HCEC 1CT (cell line): ENCODE measurements around the gene CNTN4.

Experiments
- DNase-seq: peaks from one replicate; pipeline ENCODE4 v3.0.0-alpha.2; 2017

Gene CNTN4

DNA sequence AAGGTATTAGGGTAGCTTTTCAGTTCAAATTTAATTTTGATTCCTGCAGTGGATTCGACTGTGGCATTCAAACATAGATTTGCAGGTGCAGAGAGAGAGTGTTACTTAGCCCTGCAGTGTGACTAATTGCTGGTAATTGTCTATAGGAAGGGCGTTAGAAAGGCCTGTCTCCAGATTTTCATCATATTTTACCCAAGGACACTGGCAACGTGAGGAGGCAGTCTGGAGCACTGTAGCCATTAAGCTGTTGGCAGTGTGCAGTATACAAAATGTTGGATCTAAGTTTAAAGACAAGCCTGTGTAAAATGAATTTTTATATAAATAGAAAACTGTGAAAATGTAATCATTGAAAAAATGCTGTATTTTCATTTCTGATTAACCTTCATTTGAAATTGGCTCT lies 342.9 kb downstream of the CNTN4 start:
- DNase-seq = no peak

DNA sequence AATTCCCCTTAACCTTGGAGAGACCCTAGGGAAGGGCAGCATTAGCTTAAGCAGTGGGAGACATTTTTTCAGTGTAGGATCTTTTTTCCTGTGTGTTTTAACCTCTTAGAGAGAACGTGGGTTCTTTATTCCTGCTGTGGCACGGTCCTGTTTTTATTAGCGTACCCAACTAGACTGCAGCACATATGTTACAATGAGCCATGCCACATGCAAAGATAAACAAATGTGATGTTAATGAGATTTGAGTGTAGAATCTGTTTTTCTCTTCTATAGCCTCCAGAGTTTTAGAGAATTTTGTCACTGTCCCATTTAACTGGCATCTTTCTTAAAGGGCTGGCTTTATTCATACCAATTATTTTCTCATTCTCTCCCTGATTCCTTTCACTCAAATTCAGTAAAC lies 347.5 kb downstream of the CNTN4 start:
- DNase-seq = no peak

DNA sequence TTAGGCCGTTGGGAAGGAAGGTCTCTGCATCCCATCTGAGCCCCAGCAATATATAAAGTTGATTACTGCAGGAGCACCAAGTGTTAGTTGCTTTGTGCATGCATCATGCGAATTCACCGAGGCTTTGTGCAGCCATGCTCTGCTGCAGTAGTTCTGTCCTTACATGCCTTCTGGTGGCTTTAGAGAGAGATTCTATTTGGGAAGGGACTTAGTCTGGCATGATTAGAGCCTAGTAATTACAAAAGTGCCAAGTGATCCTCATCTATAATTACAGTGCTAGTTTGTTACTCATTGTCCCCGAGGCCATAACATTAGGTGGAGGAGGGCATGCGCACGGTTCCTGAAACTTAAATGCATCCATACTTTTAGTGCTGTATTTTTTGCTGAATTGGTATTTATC lies 353.6 kb downstream of the CNTN4 start:
- DNase-seq = no peak

DNA sequence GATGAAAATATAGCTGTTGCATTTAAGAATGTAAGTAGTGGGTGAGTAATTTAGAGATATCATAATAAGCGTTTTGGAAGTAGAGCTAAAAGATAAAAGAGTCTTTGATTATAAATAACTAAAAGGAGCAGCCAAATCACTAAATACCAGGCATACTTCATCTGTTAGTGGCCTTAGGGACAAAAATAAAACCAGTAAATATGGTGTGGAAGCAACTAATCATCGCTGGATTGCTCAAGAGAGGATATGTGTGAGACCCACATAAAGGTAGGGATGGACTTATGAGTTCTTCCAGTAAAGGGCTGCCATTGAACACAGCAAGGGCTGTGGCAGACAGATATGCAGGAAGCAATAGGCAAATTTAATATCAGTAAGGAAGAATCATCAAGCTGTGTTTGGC lies 356.2 kb downstream of the CNTN4 start:
- DNase-seq = no peak

DNA sequence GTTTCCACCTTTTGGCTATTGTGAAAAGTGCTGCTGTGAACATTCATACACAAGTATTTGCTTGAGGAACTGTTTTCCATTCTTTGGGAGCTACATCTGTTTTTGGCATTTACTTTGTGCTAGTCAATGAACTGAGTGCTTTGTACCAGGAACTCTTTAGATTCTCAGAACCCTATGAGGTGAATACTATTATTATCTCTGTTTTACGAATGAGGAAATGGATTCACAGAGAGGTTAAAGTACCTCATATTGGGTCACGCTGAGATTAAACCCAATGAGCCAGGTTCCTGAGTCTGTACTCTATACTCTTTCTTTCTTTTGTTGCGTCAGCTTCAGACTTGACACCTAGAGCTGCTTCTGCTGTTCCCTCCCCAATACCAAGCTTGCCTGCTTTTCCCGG lies 358.1 kb downstream of the CNTN4 start:
- DNase-seq = no peak

DNA sequence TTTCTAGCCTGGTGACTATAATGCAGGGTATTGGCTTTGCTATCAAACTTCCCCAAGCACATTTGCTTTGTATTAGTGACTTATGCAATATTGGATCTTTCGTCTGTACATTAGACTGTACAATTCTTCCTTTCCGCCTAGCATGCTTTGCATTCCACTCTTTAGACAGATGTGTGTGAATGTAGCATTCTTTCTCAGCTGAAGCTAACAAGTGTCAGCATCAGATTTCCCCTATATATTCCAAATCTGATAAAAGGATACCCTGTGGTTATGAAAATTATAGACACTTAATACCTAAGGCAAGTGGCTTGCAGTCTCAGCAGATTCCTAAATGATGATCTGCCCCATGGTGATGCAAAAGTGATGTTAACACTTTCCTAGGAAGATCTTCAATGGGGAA lies 360.1 kb downstream of the CNTN4 start:
- DNase-seq = no peak

DNA sequence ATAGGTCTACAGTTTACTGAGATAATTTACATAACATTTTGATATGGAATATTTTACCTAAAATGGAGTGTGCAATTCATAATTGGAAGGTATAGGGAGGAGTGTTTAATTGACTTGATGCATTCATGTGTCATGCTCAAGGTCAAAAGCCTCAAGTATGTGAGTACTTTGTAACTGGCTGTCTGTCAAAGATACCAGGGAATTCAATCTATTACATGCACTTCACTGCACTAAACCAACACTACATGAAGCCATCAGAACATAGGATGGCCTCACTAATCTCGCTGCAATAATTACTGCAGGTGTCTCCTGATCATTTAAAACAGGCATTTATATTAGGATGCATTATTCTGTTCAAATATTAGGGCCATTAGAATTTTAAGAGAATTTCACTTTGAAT lies 367.2 kb downstream of the CNTN4 start:
- no peak for DNase-seq

DNA sequence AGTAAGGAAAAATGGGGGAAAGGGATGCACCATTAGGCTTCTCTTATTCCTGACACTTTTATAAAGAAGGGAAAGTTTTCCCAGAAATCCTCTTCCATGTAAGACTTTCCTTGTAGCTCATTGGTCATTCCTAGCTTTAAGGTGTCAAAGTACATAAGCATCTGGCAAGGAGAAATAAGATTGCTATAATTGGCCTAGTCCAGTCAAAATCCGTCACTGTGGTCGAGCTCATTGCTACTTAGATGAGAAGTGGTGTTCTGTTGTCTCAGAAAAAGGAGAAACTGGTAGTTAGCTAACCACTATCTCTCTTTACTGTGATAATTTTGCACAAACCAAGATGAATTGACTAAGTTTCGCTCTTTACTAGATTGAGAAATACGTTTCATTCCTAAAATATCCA lies 370.1 kb downstream of the CNTN4 start:
- no peak for DNase-seq

DNA sequence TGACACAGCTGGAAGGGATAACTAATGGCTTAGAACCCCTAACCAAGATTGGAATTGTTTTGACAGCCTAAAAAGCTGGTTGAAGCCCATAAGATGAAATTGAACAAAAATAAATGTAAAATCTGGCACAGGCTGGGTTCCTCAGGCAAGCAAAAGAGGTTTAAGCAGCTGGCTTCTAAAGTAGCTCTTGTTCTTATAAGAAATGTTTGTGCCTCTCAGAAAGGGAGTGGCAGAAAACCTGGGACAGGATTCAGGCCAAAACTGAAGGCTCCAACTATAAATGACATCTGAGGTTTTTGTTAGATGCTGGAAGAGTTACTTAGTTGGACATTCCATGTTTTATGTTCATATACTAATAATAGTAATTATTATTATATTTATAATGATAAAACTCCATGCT lies 378.3 kb downstream of the CNTN4 start:
- no peak for DNase-seq

DNA sequence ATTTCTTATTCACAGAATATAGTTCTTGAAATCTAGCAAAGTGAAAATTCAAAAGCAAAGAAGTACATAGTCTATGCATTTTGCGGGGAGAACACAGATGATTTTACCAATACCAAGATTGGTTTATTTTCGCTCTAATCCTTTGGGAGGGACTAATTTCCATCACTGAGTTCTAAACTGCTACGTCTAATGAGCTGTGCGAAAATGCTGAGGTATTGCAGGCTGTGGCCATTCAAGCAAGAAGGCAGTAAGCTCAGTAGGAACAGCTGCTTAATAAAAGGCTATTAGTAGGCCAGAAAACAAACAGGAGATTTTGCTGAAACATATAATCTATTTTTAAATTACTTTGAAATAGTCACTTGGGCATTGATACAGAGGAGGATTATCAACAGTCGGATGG lies 379.0 kb downstream of the CNTN4 start:
- no peak for DNase-seq

DNA sequence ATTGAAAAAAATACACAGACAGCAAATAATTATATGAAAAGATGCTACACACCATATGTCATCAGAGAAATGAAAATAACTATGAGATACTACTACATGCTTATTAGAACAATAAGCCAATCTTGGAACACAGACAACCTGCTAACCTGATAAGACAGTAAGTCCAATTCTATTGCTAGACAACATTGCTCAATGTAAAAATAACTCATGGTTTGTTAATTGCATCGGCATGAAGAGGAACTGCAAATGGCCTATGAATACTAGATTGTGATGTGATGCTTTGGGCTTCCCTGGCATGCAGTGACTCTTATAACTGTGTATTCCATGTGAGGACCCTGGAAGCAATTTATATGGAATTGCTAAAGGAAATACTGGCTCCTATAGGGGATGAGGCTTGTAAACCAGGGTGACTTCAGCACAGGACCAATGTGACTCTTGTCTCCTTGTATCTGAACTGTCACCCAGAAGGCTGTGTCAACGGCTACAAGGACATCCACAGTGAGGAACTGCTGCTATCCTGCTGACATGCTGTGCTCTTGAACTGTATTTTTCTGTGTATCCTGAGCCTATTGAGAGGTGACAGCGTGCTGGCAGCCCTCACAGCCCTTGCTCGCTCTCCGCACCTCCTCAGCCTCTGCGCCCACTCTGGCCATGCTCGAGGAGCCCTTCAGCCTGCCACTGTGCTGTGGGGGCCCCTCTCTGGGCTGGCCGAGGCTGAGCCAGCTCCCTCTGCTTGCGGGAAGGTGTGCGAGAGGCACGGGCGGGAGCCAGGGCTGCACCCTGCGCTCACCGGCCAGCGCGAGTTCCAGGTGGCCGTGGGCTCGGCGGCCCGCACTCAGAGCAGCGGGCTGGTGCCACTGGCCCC lies 385.7 kb downstream of the CNTN4 start:
- DNase-seq = no peak

DNA sequence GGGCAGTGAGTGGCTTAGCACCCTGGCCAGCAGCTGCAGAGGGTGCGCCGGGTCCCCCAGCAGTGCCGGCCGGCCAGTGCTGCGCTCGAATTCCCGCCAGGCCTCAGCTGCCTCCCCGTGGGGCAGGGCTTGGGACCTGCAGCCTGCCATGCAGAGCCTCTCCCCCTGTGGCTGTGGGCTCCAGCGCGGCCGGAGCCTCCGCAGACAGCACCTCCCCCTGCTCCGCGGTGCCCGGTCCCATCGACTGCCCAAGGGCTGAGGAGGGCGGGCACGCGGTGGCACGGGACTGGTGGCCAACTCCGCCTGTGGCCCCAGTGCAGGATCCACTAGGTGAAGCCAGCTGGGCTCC lies 386.3 kb downstream of the CNTN4 start:
- DNase-seq = no peak

DNA sequence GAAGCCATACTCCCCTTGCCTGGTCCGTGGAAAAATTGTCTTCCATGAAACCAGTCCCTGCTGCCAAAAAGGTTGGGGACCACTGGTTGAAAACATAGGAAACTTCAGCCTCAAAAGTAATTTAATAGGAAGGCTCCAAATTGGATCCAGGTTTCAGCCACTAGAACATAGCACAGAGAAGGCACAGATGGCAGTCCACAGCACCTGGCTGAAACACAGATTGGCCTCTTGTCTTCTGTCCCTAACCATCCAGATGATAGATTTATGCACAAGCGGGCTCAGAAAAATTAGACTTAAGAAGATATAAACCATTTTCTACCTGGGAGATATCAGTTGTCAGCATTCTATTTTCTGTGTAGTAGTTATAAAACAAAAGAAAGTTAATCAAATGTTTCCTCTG lies 397.1 kb downstream of the CNTN4 start:
- DNase-seq = no peak

DNA sequence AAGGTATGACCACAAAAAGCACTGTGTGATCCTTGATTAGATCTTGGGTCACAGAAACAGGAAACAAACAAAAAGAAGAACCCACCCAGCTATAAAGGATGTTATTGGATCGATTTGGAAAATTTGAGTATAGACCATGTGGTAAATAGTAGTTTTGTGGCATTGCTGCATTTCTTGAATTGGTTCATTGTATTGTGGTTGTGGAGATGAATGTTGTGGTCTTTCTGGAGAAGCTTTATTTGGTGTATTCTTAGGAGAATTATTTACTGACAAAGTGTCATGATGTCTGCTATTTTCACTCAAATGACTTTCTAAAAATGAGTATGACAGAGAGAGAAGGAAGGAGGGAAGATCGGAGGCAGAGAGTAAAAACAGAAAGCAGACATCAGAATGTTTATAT lies 406.2 kb downstream of the CNTN4 start:
- no peak for DNase-seq

DNA sequence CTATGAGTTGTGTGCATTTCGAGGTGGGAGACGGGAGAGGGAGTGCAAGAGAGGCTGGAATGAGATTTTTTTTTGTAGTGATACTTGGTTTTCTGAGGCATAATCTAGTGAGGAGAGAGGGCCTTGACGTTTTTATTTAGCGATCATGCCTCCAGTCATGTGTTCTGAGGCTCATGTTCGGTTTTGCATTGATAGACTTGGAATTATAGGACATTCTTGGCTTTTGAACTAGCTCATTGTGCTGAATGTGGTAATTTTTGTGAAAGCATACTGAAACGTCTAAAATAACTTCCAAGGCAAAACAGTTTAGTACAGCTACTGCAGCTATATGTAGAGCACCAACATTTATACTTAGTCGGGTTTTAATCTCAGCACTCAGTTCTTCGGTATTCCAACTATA lies 408.1 kb downstream of the CNTN4 start:
- no peak for DNase-seq

DNA sequence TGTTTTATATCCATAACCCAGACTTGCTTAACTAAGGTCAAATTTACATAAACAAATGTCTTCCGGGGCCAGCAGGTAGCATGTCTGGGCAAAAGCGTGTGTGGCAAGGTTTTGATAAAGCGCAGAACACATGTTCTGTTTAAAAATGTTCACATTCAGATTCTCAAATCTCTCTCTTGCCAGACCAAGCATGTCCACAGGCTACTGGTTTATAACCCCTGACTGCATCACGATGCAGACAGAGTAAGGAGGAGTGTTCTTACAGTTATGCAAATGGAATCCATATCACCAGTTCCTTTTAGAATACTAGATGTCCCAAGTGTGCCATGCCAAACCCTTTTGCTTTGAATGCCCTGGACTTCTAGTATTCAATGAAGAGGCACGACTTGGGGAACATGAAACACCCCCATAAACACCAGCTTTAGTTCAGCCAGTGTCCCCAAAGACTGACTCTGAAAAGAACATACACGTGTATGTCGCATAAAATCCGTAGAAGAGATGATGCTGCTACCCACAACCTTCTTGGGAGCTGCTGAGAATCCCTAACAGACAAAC lies 412.0 kb downstream of the CNTN4 start:
- DNase-seq = no peak

DNA sequence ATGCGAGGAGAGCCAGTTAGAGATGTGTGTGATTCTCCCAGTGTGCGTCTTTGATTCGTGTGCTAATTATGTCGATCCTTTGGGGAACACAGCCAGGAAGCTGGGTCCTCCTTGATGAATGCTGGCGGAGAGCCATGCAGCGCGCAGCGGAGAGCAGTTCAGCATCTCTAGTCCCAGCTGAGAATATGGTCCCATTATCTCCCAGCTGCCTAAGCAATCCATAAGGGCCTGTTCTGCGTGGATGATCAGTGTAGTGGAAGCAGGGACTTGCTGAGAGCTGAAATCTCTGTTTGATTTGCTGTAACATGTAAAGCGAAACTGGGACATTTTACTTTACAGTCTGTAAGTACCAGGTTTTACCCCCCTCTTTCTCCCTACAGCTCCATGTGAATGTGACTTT lies 412.7 kb downstream of the CNTN4 start:
- no peak for DNase-seq

DNA sequence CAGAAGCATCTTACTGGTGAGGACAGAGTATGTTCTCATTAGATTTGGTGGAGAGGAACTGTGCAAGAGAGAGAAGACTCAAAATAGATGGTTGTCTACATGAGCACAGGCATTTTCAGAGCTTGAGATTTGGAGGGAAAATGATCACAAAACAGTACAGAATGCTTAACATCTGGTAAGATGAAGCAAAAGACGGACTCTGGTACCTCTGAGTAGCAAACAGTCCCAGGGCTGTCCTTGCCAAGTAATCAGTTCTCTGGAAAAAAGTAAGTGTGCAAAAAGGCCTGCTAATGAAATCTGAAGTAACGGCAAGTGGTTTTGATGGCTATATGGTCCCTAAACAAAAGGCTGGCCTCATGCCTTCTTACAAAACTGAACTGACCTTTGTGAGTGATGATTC lies 414.2 kb downstream of the CNTN4 start:
- no peak for DNase-seq

DNA sequence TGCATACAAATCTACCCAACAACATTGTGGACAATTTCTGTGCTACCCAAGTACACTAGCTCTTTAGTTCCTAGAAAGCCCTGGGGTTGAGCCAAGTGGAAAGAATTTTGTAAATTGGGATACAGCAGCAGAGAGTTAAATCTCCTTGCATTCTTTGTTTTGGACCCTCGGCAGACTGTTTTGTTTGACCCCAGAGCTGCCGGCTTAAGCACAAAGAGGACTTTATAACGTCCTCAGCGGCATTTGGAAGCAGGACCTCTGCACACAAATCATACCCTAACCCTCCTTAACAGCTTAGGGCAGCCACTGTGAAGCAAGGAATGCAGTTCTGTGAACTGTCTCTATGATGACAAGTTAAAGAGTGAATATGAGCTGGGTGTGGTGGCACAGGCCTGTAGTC lies 415.3 kb downstream of the CNTN4 start:
- DNase-seq = no peak

DNA sequence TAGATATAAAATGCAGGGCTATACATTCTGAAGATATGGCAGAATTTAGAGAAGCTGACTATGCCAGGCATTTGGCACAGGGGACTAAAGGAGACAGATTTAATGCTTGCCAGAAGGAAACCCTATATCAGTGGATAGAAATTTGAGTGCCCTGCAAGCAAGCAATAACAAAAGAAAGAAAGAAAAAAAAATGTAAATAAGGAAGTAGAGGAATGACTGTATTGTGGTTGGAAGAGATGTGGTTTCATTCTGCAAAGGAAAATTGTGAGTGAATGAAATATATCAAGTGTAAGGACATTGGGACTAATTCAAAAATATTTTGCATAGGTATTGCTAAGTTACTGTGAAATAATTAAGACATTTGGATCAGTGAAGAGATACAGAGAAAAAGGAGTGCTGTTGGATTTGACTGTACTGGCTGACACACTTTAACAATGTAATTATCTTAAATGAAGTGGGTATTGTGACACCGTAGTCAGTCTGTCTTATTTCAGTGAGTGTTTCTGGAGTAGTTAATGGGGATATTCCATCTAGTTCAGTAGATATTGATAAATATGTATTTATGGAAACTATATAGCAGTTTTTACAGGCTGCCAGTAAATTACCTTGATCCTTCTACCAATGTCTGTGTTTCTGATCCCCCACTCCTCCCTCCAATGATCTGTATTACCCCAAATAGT lies 418.2 kb downstream of the CNTN4 start:
- DNase-seq = no peak

DNA sequence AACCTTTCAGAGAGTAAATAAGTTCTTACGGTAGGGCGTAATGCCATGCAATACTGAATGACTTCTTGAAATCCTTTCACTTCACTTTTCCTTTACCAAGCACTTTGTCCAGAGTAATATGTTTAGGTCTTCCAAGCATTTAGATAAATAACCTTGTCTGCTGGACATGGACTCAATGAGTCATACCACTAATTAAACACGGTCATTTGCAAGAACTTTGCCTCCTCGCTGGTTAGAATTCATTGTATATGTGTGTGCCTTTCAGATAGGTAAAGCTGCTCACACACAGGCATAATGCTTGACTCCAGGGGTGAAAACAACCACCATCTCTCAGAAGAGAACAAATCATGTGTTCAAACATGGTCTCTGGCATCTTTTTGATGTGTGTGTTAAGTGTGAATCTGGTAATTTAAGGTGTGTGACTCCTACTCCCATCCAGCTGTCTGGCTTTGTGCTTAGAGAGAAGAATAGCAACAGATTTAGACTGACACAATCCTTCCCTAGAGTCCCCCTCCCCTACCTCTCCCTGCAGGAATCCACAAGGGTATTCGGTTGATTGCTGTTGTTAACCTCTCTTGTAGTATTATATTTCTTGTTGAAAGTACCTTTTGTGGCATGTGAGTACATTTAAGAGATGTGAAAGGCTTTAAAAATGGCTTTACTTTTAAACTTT lies 419.0 kb downstream of the CNTN4 start:
- no peak for DNase-seq

DNA sequence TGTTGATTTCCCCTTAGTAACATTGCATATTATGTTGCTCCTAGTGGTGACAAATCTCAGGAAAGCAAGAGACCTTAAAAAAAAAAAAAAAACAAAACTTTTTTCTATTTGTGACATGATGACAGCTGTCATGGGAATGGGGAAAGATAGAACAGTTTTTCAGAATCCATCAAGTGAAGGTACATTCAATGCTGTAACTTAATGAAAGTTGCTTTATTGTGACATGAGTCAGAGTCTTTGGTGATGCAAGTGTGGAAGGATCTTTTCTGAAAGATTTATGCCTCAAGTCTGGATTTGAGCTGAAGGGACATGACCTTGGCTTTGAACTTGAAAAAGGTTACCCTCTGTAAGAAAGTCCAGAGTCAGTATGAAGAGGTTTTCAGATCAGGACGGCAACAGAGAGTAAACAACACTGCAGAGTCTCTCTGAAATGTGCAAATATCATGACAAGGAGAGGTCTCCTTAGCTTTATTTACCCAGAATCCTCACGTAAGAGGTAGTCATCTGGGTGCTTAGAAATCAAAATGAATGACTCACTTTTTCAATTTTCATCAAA lies 424.7 kb downstream of the CNTN4 start:
- no peak for DNase-seq

DNA sequence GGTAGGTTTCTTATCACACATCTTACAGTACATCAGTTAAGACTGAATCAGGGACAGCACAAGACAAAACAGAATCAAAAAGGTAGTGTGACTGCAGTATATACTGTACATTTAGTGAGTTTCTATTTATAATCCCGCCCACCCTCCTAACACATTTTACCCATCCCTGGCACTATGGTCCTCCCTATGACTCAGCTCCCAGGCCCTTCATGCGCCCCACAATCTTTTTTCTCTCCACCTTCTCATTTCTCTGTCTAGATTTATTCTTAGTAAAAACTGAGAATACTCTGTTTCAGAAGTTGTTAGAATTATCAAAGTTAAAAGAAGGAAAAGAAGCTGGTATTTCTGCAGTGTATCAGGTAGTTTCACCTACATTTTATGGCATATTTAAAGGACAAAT lies 427.3 kb downstream of the CNTN4 start:
- no peak for DNase-seq

DNA sequence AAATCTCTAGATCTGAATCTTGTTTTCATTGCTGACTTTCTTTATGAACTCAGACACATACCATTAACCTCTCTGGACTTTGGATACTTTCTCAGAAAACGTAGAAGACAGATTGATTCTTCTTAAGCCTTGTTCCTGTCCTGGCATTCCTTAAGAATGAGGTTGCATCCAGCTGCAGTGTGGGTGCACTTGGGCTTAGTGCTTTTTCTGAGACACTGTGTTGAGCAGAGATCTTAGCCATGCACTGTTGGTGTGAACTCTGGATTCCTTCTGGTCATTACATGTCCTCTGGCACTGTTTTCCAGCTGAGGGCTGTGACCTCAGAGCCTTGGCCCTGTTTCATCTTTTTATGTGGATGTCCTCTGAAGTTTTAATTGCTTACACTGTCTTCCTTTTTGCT lies 428.3 kb downstream of the CNTN4 start:
- peak; percentile 1 for DNase-seq
